Rectal smooth muscle tissue (tissue), 1 donor: ENCODE results near the gene UNC79.

Experiments
- H3K27ac ChIP-seq: one replicate; pipeline ENCODE4 v1.7.0; 2013; ENCODE audit warnings: low read depth, low read length, inconsistent platforms
- H3K27me3 ChIP-seq: one replicate; pipeline ENCODE4 v1.7.0; 2013; ENCODE audit warnings: low read length; ENCODE audit not compliant: control insufficient read depth, insufficient read depth
- H3K36me3 ChIP-seq: one replicate; pipeline ENCODE4 v1.7.0; 2013; ENCODE audit warnings: low read length; ENCODE audit not compliant: control insufficient read depth, insufficient read depth
- H3K4me1 ChIP-seq: one replicate; pipeline ENCODE4 v1.7.0; 2013; ENCODE audit warnings: low read length; ENCODE audit not compliant: control insufficient read depth, insufficient read depth
- H3K4me3 ChIP-seq: one replicate; pipeline ENCODE4 v1.7.0; 2013; ENCODE audit warnings: low read length
- H3K9ac ChIP-seq: one replicate; pipeline ENCODE4 v1.7.0; 2013; ENCODE audit warnings: low read length

The UNC79 gene

GRCh38 chr14:93732524-93732923, 301.8 kb downstream of the UNC79 start:
- Histone ChIP-seq H3K9ac (no peak overlapping the region), H3K27me3 (no peaks in the 10 kb centered on the region), H3K36me3 (peaks cover 2% of the 10 kb centered on the region), H3K27ac (no peak overlapping the region), H3K4me1 (no peaks in the 10 kb centered on the region), H3K4me3 (no peak overlapping the region)

- Histone ChIP-seq H3K4me1 (no peaks in the 10 kb centered on the region), H3K9ac (no peak overlapping the region), H3K27me3 (no peaks in the 10 kb centered on the region), H3K4me3 (no peak overlapping the region), H3K27ac (no peak overlapping the region), H3K36me3 (peaks cover 2% of the 10 kb centered on the region)
Observed at GRCh38 chr14:93733231-93733630, 302.5 kb downstream of the UNC79 start.

- Histone ChIP-seq H3K4me1 (no peaks in the 10 kb centered on the region), H3K4me3 (no peak overlapping the region), H3K36me3 (peaks cover 2% of the 10 kb centered on the region), H3K27me3 (no peaks in the 10 kb centered on the region), H3K9ac (no peak overlapping the region), H3K27ac (no peak overlapping the region)
Observed at GRCh38 chr14:93733631-93734030, 302.9 kb downstream of the UNC79 start.

GRCh38 chr14:93734086-93734822, 303.5 kb downstream of the UNC79 start:
- H3K4me3 ChIP-seq, result no peak overlapping the region
- no peaks in the 10 kb centered on the region for H3K27me3 ChIP-seq
- no peak overlapping the region for H3K27ac ChIP-seq

GRCh38 chr14:93735206-93735605, 304.5 kb downstream of the UNC79 start:
- no peak overlapping the region for H3K9ac ChIP-seq
- H3K4me1 ChIP-seq, result no peaks in the 10 kb centered on the region
- H3K27ac ChIP-seq, result no peak overlapping the region
- no peak overlapping the region for H3K4me3 ChIP-seq
- no peaks in the 10 kb centered on the region for H3K36me3 ChIP-seq
- H3K27me3 ChIP-seq, result no peaks in the 10 kb centered on the region

More at GRCh38 chr14:93734086-93734822, 303.5 kb downstream of the UNC79 start:
- peaks cover 2% of the 10 kb centered on the region for H3K36me3 ChIP-seq
- no peak overlapping the region for H3K9ac ChIP-seq
- H3K4me1 ChIP-seq, result no peaks in the 10 kb centered on the region

- Histone ChIP-seq H3K4me3 (no peak overlapping the region), H3K9ac (no peak overlapping the region), H3K36me3 (no peaks in the 10 kb centered on the region)
Observed at GRCh38 chr14:93736378-93737014, 305.8 kb downstream of the UNC79 start.

GRCh38 chr14:93737634-93738033, 306.9 kb downstream of the UNC79 start:
- H3K4me3 ChIP-seq, result no peak overlapping the region
- no peak overlapping the region for H3K9ac ChIP-seq
- H3K36me3 ChIP-seq, result no peaks in the 10 kb centered on the region
- H3K27ac ChIP-seq, result no peak overlapping the region
- H3K27me3 ChIP-seq, result no peaks in the 10 kb centered on the region
- peaks cover 2% of the 10 kb centered on the region for H3K4me1 ChIP-seq

More at GRCh38 chr14:93736378-93737014, 305.8 kb downstream of the UNC79 start:
- Histone ChIP-seq H3K27me3 (no peaks in the 10 kb centered on the region), H3K27ac (no peak overlapping the region), H3K4me1 (no peaks in the 10 kb centered on the region)

- Histone ChIP-seq H3K9ac (no peak overlapping the region), H3K27ac (no peak overlapping the region), H3K4me1 (peaks cover 2% of the 10 kb centered on the region), H3K4me3 (no peak overlapping the region), H3K36me3 (no peaks in the 10 kb centered on the region), H3K27me3 (no peaks in the 10 kb centered on the region)
Observed at GRCh38 chr14:93741556-93742230, 311.0 kb downstream of the UNC79 start.

GRCh38 chr14:93742761-93743160, 312.0 kb downstream of the UNC79 start:
- Histone ChIP-seq H3K27me3 (no peaks in the 10 kb centered on the region), H3K4me3 (no peak overlapping the region), H3K27ac (peak overlapping the region; percentile 24), H3K9ac (no peak overlapping the region), H3K36me3 (no peaks in the 10 kb centered on the region), H3K4me1 (peaks cover 2% of the 10 kb centered on the region)

- Histone ChIP-seq H3K4me3 (no peak overlapping the region), H3K9ac (no peak overlapping the region), H3K4me1 (peaks cover 8% of the 10 kb centered on the region), H3K27ac (peak overlapping the region; percentile 24), H3K27me3 (no peaks in the 10 kb centered on the region), H3K36me3 (no peaks in the 10 kb centered on the region)
Observed at GRCh38 chr14:93743270-93744060, 312.7 kb downstream of the UNC79 start.

GRCh38 chr14:93744176-93744575, 313.4 kb downstream of the UNC79 start:
- Histone ChIP-seq H3K36me3 (no peaks in the 10 kb centered on the region), H3K27me3 (no peaks in the 10 kb centered on the region), H3K27ac (no peak overlapping the region), H3K9ac (no peak overlapping the region), H3K4me3 (no peak overlapping the region), H3K4me1 (peaks cover 10% of the 10 kb centered on the region)

GRCh38 chr14:93744876-93745275, 314.1 kb downstream of the UNC79 start:
- H3K4me1 ChIP-seq, result peaks cover 10% of the 10 kb centered on the region
- H3K4me3 ChIP-seq, result no peak overlapping the region
- peak overlapping the region; percentile 50 for H3K27ac ChIP-seq
- H3K36me3 ChIP-seq, result no peaks in the 10 kb centered on the region
- H3K9ac ChIP-seq, result no peak overlapping the region
- no peaks in the 10 kb centered on the region for H3K27me3 ChIP-seq
